HG03066 (cell line): ENCODE results near the gene GABRR3.

ENCODE experiments used
- ATAC-seq: cut with Tn5 transposase; IDR thresholded peaks from one replicate; pipeline ENCODE4 v1.9.1; 2021; ENCODE audit warnings: low read depth; ENCODE audit not compliant: unreplicated experiment

GABRR3 gene

GRCh38 chr3:97992547-97993173 lies 42.5 kb downstream of the GABRR3 start:
- no peak for ATAC-seq

DNA sequence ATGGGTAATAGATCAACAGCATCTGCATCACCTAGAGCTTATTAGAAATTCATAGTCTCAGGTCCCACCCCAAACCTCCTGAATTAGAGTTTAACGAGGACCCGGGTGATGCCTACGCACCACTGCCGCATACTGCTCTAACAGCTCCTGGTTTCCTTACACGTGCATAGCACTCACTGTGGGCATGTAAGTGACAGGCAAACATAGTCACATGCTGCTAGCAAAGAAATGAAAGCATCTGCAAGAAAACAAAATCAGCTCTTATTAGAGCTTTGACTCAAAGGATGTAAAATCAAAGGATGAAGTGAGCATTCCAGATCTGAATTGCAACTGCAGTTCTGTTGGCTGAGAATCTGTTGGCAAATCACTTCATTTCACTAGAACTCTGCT lies 43.8 kb downstream of the GABRR3 start:
- ATAC-seq, result no peak

DNA sequence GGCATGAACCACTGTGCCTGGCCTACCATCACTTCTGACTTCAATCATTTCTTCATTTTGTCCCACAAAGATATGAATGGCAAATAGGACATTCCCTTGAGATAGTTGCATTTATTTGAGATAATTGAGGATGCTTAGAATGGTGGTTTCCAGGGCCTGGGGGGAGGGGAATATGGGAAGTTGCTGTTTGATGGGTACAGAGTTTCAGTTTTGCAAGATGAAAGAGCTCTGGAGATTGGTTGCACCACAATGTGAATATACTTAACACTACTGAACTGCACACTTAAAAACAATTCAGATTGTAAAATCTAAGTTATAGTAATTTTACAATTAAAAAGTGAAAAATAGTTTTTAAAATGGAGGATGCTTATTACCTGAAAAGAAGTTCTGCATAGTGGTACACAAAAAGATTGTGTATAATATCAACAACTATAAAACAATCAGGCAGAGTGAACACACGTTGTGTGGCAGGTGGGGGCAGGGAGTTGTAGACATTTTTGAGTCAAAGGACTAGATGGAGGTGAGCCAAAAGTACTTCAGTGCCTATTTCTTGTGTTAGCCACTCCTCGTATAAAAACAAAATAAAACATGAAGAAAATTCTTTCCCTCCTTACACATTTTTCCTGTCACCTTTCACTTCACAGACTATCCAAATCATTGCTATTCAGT lies 44.4 kb downstream of the GABRR3 start:
- ATAC-seq, result no peak

- ATAC-seq, result no peak
Measured at GRCh38 chr3:97988784-97989568, 46.1 kb downstream of the GABRR3 start.

- no peak for ATAC-seq
Measured at GRCh38 chr3:97987306-97987705, 47.8 kb downstream of the GABRR3 start.

DNA sequence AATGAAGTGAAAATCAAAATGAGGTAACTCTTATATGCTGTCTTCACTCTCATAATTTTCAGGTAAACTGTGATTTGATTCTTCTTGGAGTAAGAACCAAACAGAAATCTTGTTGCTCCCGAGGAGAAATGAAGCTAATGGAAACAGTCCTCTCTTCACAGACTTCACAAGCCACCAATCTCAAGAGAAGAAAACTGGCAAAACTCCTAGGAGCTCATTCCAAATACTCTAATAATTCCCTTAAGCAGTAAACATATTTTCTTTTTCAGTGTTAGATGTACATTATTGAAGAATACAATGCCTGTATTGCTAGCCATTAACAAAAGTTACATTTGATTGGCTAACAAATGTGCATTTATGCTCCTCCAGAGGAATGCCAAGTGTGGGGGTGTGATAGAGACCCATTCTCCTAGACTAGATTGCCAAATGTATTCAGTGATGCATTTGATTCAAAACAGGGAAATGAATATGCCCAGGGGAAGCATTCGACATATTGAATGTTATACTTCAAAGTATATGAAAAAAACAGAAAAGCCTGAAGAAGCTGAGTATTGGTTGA lies 51.1 kb downstream of the GABRR3 start:
- no peak for ATAC-seq

DNA sequence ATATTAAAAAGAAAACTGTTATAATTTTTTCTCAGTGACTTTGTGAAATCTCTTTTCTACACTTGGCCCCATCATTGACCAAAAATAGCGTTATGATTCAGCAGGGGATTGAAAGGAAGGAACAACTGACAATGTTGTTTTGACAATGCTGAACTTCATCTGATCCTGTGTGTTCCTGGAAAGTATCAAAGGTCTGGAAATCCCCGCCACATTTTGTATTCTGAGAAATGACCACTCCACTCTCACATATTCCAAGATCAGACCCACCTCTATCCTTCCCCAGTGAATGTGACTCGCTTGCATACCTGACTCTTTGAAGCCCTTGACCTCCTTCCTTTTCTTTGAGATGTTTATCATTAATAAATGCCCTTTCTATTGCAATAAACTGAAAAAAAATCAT lies 53.2 kb downstream of the GABRR3 start:
- no peak for ATAC-seq

- no peak for ATAC-seq
Measured at GRCh38 chr3:97979610-97980009, 55.5 kb downstream of the GABRR3 start.

- no peak for ATAC-seq
Measured at GRCh38 chr3:97975466-97975865, 59.6 kb downstream of the GABRR3 start.

- no peak for ATAC-seq
Measured at GRCh38 chr3:97974996-97975395, 60.1 kb downstream of the GABRR3 start.

- ATAC-seq, result no peak
Measured at GRCh38 chr3:97972976-97973375, 62.1 kb downstream of the GABRR3 start.

DNA sequence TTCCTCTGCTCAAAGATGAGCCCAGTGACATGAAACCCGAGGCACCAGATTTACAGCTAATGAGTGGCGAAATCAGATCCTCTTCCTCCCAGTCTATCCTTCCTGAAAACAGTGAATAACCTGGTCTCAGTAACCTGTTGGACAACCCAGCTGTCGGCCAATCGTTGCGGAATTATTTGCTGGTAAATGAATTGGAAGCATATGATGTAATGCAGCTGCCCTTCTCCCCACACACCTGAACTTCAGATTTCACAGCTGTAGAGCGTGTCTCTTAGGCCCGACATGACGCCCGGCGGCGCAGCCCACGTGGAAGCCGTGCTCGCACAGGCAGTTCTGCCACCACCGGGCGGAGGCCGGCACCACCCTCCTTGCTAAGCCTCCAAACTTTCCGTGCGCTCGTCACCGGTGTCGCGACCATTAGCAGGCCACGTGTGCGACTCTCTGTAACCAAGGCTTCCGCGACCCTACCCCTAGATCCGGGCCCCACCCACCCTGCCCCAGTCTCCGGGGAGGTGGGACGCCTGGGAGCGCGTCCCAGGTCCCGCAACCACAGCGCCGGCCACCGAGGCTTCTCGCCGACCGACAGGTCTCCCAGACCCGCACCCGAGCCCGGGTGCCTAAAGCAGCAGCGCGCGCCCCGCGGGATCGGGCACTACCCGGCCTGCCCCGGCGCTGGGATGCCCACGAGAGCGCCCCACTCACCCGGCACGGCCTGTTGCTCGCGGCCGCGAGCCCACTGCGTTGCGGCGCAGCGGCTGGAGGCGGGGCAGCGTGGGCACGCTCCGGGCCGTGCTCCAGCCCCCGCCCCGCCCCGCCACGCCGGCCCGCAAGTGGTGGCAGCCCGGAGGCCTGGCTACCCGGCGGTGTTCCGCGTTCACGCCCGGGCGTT lies 63.2 kb downstream of the GABRR3 start, which contains the start of gene RIOX2:
TSS of gene RIOX2 (minus strand) at position 753 of the 889 bp plus-strand sequence. CDS start 4,838 bp downstream, outside the sequence.
- peak; percentile 84 for ATAC-seq

DNA sequence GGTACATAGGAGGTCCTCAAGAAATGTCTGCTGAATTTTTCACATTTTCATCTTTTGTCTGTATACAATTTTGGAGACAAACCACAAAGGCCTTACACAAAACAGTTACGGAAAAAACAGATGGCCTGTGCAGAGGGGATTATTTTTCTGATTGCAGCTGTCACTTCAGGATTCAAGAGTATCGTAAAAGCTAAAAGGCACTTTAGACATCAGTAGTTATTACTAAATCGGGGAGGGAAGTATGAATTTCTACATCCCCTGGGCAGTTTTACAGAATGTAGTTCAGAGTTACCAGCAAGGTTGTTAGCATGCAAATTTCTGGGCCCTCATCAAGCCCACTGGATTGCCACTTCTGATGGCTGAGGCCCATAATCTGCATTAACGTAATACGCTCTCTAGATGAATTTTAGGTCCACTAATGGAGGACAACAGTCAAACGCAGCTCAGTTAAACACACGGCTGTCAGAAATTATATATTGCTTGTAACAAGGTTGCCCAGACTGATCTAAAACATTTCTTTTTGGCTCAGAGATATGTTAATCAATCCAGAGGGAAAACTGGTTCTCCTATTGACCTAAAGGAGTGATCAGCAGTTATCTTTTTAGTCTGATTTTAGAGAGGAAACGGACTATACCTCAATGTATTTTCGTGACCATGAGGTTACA lies 64.0 kb downstream of the GABRR3 start:
- no peak for ATAC-seq

- no peak for ATAC-seq
Measured at GRCh38 chr3:97970156-97970555, 65.0 kb downstream of the GABRR3 start.

- ATAC-seq, result no peak
Measured at GRCh38 chr3:97969541-97969940, 65.6 kb downstream of the GABRR3 start.

GRCh38 chr3:97968376-97968775 lies 66.7 kb downstream of the GABRR3 start:
- ATAC-seq, result no peak

- no peak for ATAC-seq
Measured at GRCh38 chr3:97967966-97968365, 67.1 kb downstream of the GABRR3 start.

DNA sequence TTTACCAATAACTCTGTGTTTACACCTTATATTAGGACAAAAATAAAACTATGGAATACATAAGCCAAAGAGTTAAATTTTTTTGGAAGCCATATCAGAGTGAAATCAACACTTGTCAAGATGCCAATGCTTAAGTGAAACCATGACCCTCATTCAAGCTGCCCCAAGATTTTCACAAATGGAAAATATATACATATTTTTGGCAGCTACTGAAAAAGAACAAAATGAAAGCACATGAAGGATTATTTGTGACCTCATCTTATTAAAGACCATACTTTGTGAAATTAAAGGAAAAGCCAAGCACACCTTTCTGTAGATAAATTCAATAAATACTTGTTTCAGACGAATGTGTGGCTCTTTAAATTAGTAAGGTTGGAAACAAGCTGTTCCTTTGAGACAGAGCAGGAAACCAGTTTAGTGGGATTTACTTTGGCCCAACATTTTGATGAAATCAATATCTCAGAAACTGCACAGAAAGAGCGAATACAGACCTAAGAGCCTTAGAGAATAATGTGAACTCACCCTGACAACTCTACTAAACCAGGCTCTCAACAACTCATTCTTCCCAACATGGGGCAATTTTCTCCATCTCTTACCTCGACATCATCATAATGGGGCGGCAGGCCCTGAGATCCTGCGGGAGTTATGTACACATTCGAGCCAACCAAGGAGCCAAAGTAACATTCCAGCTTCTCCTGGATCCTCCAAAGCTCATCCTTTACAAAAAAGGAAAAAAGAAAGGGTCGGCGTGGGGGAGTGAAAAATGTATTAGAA lies 73.9 kb downstream of the GABRR3 start:
- ATAC-seq, result no peak

DNA sequence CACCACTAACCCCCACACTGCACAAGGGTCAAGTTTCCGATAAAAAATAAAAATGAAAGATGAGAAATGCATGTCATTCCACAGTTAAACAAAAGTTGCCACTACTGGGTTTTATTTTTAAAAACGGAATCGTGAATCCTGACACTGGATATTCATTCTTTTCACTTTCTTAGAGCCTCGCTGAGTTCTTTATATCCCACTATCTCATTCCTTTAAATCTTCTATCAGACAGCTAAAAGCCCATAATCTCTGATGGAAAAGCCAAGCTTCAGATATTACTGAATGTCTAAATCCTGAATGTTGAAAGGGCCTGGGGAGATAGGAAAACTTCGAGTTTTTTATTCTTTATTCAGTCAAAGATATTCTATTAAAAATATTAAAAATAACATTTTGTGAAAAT lies 74.6 kb downstream of the GABRR3 start:
- no peak for ATAC-seq
